Femur (tissue), 1 donor: ENCODE measurements around the gene RBL1.
"Not testable (repeated sequence)": the region's sequence is repeated elsewhere in the genome, so short reads cannot be mapped to it uniquely, and the experiment has no call there.

Source experiments
- DNase-seq: peaks from one replicate; pipeline ENCODE4 v3.0.0-alpha.2; 2017

RBL1 gene, protein sequence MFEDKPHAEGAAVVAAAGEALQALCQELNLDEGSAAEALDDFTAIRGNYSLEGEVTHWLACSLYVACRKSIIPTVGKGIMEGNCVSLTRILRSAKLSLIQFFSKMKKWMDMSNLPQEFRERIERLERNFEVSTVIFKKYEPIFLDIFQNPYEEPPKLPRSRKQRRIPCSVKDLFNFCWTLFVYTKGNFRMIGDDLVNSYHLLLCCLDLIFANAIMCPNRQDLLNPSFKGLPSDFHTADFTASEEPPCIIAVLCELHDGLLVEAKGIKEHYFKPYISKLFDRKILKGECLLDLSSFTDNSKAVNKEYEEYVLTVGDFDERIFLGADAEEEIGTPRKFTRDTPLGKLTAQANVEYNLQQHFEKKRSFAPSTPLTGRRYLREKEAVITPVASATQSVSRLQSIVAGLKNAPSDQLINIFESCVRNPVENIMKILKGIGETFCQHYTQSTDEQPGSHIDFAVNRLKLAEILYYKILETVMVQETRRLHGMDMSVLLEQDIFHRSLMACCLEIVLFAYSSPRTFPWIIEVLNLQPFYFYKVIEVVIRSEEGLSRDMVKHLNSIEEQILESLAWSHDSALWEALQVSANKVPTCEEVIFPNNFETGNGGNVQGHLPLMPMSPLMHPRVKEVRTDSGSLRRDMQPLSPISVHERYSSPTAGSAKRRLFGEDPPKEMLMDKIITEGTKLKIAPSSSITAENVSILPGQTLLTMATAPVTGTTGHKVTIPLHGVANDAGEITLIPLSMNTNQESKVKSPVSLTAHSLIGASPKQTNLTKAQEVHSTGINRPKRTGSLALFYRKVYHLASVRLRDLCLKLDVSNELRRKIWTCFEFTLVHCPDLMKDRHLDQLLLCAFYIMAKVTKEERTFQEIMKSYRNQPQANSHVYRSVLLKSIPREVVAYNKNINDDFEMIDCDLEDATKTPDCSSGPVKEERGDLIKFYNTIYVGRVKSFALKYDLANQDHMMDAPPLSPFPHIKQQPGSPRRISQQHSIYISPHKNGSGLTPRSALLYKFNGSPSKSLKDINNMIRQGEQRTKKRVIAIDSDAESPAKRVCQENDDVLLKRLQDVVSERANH

DNA sequence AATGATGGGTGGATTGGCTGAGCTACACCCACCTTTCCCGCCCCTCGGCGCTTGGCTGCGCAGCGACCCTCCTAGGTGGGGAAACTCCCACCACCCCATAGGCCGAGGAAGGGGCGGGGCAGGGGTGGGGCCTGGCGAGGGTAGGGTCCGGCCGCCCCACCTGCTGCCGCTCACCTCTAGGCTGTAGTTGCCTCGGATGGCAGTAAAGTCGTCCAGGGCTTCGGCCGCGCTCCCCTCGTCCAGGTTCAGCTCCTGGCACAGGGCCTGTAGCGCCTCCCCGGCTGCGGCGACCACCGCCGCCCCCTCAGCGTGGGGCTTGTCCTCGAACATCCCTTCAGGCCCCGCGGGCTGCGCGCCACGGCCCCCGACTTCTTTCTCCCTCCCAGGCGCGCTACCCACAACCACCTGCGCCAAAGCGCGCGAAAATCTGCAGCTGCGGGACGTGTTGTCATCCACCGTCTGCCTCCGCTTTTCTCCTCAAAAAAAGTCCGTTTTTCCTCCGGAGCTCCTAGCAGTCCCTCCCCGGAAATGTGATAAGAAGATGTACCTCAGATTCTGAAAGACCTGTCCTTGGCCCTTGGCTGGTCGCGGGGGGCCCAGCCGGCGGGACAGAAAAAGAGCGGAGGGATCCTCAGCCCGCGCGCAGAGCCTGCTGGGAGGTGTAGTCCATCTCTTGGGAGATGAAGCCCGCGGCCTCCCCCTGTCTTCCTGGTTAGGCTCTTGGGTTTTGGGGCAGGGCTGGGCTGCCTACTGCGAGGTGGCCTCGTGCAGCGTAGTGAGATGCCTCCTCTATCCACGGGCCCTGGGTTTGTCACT is at the start of gene RBL1:
Gene RBL1 (minus strand): TSS at position 399 of the 816 bp plus-strand sequence. CDS start 69 bp downstream, at position 330.
- peak; percentile 90 for DNase-seq

DNA sequence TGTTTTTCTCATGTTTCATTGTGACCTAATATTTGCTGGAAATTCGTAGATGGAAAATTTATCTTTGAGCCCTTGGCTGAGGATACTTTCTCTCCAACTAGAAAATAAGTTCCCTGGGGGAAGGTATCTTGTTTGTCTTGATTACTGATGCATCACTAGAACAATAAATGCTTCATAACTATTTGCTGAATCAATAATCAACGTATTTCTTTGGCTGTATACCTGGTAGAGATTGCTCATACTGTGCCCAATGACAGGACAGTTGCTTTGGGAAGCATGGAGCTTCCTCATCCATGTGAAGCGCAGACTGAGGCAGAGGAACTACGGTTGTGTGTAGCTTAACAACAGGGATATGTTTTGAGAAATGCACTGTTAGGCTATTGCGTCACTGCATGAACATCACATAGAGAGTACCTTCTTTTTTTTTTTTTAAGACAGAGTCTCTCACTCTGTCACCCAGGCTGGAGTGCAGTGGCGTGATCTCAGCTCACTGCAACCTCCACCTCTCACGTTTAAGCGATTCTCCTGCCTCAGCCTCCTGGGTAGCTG is 49.1 kb upstream of the RBL1 start:
- DNase-seq, result no peak

DNA sequence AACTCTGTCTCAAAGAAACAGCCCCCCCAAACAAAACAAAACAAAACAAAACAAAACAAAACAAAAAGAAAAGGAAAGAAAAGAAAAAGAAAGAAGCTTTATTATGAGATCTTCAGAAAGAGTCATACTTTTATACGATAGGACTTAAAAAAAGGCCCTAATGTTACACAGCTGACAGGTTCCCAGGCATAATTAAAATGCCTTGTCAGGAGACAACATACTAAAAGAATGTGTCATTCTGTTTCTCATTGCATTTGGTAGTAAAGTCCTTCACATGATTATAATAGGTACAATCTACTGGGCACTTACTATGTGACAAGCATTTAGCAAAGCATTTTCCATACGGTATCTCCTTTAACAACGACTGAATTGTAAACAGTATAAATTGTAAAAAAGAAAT is 46.9 kb upstream of the RBL1 start:
- no peak for DNase-seq

DNA sequence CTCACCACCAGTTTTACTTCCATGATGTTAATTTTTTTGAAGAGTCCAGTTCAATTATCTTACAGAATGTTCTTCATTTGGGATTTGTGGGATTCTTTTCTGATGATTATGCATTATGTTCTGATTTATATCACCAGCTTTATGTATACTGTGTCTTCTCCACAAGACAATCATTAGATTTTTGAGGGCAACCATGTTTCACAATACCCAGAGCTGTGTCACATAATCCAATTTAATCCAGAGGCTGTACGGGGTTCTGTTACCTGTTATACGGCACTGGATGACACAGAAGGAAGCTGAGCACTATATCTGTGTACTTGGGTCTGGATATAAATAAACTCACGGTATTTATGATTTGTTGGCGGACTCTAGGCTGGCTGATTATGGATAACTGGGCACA is 41.8 kb upstream of the RBL1 start:
- DNase-seq, result no peak

DNA sequence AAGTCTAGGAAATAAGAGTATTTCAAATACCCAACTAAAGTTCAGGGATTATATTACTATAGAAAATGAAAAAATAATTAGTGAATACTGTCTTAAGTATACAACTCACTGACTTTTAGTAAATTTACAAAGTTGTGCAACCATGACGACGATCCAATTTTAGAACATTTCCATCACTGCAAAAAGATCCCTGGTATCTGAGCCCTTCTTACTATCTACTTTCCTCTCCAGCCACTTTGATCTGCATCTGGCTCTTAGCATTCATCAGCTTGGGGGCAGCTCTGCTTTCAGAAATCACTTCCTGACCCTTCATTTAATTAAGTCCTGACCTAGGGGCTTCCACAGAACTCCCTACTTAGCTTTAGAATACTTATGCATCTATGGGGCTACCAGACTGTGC is 38.2 kb upstream of the RBL1 start:
- DNase-seq, result no peak

DNA sequence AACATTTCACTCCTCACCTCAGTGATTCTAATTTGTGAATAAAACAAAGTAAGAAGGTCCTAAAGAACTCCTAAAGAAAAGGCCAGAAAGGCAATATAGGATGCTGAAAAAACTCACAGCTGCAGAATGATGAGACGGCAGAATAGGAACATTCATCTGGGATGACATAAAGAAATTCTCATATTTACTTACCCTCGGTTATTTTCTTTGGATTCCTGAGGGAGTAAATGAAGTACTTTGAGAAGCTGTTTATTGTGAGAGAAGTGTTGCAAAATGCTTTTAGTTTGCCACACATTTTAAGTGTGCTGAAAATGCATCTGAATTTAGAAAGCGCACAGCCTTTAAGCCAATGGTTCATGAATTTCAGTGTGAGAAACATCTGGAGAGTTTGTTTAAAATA is 35.7 kb upstream of the RBL1 start:
- no peak for DNase-seq

DNA sequence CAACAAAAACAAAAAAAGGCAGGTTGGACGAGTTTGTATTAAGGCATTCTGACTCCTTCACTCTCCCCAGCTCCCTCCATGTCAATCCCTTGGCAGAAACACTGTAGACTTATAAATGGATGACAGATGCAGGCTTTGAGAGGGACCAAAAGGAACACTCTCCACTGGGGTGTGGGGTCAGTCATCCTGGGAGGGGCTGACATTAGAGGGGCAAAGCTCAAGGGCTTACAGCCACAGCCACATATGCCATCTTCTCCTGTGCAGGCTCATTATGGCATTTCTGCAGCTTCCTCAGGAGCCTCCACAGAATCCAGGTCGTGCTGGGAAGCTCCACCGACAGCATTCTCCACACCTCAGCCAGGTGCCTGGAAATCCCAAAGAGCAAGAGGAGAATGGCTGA is 33.0 kb upstream of the RBL1 start:
- no peak for DNase-seq

DNA sequence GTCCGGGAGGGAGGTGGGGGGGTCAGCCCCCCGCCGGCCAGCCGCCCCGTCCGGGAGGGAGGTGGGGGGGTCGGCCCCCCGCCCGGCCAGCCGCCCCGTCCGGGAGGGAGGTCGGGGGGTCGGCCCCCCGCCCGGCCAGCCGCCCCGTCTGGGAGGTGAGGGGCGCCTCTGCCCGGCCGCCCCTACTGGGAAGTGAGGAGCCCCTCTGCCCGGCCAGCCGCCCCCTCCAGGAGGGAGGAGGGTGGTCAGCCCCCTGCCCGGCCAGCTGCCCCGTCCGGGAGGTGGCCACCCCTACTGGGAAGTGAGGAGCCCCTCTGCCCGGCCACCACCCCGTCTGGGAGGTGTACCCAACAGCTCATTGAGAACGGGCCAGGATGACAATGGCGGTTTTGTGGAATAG is 30.5 kb upstream of the RBL1 start:
- DNase-seq, result not testable (repeated sequence)

DNA sequence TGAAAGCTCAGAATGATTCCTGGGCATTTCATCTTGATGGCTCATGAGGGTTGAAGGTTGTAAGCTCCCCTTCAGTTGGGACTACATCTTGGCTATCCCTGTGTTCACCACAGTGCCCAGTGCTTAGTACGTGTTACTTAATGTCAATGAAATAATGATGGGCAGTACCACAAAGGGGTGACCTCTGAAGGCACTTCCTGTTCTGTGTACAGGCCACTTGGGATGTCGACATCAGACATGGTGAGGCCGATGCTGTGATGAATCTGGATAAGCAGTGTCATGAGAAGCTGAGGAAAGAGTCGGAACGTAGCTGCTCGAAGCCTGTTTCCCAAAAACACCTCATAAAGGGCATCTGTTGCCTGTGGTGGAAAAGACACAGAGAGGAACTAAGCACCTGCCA is 27.6 kb upstream of the RBL1 start:
- DNase-seq, result no peak

DNA sequence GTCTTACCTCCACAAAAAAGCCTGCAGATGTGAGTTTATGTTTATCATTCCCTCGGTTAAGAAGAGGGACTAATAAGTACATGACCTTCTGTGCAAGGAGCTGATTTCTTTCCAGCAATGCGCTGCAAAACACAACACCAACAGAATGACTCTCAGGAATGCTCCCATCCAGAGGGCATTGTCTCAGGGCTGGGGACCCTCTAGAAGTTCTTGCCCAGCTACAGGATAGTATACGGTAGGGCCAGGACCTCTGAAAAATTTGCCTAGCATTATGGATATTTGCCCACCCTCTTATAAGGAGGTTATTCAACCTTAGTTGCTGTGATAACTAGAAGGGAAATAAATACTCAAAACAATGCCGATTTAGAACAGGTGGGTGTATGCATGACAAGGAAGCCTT is 24.7 kb upstream of the RBL1 start:
- DNase-seq, result no peak

DNA sequence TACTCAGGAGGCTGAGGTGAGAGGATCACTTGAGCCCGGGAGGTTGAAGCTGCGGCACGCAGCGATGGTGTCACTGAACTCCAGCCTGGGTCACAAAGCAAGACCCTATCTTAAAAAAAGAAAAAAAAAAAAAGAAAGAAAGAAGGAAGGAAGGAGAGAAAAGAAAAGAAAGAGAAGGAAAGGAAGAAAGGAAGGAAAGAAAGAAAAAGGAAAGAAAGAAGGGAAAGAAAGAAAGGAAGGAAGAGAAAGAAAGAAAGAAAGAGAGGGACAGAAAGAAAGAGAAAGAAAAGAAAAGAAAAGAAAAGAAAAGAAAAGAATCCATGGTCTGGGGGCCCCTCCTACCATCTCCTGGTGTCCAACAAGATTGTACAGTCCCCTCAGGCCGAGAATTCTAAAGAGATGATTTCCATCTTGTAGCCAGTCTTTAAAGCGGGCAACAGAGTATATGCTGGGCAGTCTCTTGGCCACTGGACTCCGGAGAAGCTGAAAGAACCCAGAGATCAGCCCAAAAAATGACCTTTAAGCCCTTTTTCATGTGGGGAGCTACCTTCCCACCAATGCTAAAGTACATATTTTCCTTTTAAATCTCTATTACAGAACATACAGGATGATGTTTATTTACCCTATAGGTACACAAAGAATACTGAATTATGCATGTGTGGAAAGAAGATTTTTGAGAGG is 23.7 kb upstream of the RBL1 start:
- no peak for DNase-seq

DNA sequence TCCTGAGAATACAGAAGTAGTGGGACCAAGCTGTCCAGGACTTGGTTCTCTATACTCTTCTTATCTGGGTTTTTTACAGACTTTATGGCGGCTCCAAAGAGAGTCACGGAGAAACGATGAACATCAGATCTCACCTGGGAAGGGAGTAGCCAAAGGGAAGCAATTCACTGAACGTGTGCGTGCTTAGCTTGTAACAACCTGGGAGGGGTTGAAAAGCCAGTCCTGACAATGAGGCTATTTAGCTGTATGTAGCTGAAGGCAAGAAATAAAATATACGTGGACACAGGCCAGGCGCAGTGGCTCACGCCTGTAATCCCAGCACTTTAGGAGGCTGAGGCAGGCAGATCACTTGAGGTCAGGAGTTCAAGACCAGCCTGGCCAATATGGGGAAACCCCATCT is 18.2 kb upstream of the RBL1 start:
- DNase-seq, result no peak

DNA sequence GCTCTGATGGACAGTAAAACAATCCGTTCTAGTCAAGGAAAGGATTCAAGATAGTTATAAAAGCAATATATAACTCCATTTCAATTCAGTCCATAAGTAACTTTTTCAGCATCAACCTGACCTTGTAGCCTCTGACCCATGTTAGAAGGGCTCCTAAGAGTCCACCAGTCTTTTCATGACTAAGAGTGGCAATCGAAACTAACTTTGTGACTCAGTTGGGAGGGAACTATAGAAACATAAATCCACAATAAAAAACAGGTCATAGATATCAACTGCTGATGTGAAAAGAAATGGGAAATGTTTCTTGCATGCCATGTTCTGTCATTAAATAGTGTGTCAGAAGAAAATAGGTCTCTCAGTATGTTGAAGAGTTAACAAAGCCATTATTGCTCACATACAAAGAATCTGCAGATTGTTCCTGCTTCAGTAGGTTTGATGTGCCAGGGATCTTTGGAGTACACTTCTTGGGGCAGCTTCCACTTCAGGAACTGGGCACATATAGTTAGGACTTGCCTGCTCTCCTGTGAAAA is 16.2 kb upstream of the RBL1 start:
- DNase-seq, result no peak

DNA sequence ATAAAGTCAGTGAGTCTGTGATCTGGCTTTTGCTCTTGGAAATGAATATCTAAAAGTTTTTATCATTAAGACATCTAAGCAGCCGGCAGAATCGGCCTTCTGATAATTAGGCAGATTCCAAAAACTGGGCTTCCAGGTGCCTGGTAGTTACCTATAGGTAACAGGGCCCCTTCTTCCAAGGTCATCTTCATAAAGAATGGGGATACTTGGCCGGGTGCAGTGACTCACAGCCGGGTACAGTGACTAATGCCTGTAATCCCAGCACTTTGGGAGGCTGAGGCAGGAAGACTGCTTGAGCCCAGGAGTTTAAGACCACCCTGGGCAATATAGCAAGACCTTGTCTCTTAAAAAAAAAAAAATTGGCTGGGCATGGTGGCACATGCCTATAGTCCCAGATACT is 12.9 kb upstream of the RBL1 start:
- DNase-seq, result no peak

DNA sequence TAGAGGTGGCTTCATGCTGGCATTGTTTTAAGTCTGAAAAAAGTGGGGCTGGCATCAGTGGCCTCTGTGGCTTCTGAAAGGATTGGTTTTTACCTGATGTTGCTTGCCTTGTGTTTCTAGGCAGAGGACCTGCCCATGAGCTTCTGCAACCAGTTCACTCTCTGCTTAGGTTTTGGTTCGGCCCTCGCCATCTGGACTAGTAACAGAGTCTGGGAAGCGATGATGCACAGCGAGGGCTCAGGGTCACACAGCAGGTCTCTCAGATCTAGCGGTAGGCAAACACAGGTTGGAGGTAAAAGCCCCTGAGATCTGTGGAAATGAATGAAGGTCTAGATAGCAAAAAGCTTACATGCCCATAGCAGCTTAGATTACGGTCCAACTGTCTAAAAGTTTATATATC is 6.8 kb upstream of the RBL1 start:
- no peak for DNase-seq

DNA sequence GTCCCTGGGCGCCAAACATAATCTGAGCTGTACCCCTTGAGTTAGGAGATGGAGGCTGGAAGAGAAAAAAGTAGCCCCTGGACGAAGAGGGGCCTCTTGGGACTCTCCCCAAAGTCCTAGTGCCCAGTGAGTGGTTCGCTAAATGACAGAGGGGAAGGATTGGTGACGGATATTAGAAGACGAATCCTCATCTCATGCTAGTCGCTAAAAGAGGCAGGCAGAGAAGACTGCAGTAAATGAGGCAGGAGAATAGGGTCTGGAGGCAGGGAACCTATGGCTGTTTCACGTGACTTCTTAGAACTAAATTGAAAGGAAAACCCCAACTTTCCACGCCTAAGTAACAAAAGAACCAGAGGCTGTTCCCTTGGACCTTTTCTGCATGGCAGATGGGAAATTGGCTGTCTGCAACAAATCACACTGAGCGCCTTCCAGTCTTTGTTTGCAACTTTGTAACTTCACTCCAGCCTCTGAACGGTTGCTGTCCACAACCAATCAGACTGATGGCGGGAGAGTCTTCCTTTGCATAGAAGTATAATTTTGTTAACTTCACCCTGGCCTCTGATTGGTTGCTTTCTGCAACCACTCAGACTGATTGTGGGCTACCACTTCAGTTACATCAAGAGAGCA is 731 bp upstream of the RBL1 start:
- DNase-seq, result no peak

DNA sequence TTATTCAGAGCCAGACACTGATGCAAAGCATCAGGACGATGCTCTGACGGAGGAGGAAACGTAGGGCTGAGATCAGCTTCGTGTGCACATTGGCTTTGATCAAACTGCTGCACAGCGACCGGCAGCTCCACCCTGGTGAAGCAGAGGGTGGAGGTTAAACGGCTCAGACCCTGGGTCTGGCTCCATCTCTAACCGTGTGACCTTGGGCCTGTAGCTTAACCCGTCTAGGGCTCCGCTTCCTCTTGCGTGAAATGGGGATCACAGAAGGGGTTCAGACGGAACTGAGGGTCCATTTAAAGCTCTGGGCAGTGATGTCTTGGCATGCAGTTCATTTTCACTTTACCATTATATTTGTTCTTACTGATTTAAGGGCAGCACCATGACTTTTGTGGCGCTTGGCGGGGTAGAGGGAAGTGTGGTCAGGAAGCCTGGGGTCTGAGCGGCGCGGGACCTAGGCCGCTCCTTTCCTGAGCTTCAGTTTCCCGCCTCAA is 644 bp downstream of the RBL1 start:
- DNase-seq, result no peak

DNA sequence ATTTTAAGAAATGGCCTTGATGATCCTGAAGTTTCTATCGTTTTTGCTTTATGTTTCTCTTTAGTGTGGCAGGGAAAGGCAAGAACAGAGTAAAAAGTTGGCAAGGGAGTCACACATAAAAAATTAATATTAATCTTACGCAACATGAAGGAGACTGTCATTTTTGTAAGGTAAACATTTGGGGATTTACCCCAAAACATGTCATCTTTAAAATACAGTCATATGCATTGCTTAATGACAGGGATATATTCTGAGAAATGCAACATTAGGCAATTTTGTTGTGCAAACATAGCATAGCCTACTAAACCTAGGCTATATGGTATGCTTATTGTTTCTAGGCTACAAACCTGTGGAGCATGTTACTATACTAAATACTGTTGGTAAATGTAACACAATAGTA is 5.4 kb downstream of the RBL1 start:
- DNase-seq, result no peak

DNA sequence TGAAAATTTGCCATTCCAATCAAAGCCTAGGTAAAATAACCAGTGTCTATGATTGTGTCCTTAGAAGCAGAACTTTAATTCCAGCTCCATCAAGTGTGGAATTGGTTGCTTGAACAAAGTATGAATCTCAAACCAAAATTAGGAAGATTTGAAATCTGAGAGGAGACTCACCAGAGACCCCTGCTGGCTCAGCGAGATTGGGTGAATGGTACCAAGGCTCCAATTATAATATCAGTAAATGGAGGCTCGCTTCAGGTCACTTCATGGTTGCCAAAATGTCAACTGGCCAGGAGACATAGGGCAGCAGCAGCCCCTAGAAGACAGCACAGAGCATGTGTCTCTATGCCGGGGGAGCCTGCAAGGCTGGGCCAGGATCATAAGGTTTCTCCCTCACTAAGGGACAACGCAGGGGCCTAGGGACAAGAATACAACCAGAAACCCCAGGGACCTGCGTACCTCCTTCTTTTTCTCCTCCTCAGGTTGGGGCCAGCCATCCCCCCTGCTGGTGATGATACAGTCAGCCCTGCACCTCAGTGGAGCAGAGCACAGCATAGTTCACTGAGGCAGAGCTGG is 14.0 kb downstream of the RBL1 start:
- no peak for DNase-seq

DNA sequence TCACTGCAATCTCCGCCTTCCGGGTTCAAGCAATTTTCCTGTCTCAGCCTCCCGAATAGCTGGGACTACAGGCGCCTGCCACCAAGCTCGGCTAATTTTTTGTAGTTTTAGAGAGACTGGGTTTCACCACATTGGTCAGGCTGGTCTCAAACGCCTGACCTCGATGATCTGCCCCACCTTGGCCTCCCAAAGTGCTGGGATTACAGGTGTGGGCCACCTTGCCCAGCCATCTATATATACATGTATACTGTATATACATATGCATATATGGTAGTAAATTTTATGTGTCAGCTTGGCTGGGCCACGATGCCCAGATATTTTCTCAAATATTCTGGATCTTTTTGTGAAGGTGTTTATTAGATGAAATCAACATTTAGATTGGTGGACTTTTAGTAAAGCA is 18.8 kb downstream of the RBL1 start:
- no peak for DNase-seq
